AG09309 (cell line): Measurements from ENCODE around the gene FOXJ1.

Experiments used
- DNase-seq: peaks from one replicate; pipeline ENCODE4 v3.0.0-alpha.2; 2010; ENCODE audit warnings: low read depth
- H3K4me3 ChIP-seq: 2 replicates; pipeline ENCODE4 v1.5.1; 2011; ENCODE audit warnings: mild to moderate bottlenecking, low read depth, low read length, moderate library complexity; ENCODE audit not compliant: control insufficient read depth
- CTCF ChIP-seq: IDR thresholded peaks from 2 replicates; pipeline ENCODE4 v1.5.1; 2011; ENCODE audit warnings: mild to moderate bottlenecking, low read depth, low read length, inconsistent platforms; ENCODE audit not compliant: insufficient read depth, control insufficient read depth; ENCODE audit errors: missing control alignments

FOXJ1 gene

GRCh38 chr17:76160896-76161528, 20.0 kb upstream of the FOXJ1 start:
- no peak for TF ChIP-seq CTCF

GRCh38 chr17:76159157-76159556, 18.1 kb upstream of the FOXJ1 start:
- DNase-seq: no peak
- no peak for TF ChIP-seq CTCF
- H3K4me3 ChIP-seq: no peak overlapping the region

More at GRCh38 chr17:76160896-76161528, 20.0 kb upstream of the FOXJ1 start:
- no peak overlapping the region for H3K4me3 ChIP-seq
- no peak for DNase-seq

- no peak overlapping the region for H3K4me3 ChIP-seq
- DNase-seq: no peak
- TF ChIP-seq CTCF: no peak
Measured at GRCh38 chr17:76157759-76158158, 16.7 kb upstream of the FOXJ1 start.

GRCh38 chr17:76156662-76156991, 15.6 kb upstream of the FOXJ1 start:
- no peak overlapping the region for H3K4me3 ChIP-seq
- no peak for DNase-seq
- TF ChIP-seq CTCF: no peak

- no peak for DNase-seq
- H3K4me3 ChIP-seq: no peak overlapping the region
- no peak for TF ChIP-seq CTCF
Measured at GRCh38 chr17:76155988-76156661, 15.1 kb upstream of the FOXJ1 start.

- DNase-seq: no peak
- TF ChIP-seq CTCF: no peak
- H3K4me3 ChIP-seq: no peak overlapping the region
Measured at GRCh38 chr17:76154936-76155845, 14.1 kb upstream of the FOXJ1 start.
